Skeletal muscle cell (primary cell): Measurements from ENCODE around the gene USP17L15.
"Not testable (repeated sequence)": the region's sequence is repeated elsewhere in the genome, so short reads cannot be mapped to it uniquely, and the experiment has no call there.

Experiments
- DNase-seq: peaks from one replicate; pipeline ENCODE4 v3.0.0-alpha.2; 2010; ENCODE audit warnings: low read depth
- H3K4me3 ChIP-seq: 2 replicates; pipeline ENCODE4 v1.5.1; 2011; ENCODE audit warnings: low read depth, mild to moderate bottlenecking, control low read depth, low read length, moderate library complexity

Gene USP17L15

DNA sequence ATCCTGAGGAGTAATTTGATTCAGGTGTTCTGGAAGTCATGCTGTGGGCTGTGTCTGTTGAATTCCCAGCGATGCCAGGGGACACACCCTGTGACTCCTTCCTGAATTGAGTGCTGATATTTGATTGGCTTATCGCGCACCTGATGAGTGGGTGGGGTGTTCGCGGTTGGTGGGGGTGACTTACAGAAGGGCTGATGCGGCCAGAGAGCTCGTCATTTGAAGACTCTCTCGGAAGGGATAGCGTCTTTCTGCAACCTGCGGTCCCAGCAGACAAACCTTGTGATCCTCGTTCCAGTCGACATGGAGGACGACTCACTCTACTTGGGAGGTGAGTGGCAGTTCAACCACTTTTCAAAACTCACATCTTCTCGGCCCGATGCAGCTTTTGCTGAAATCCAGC, at the start of gene USP17L15:
Gene USP17L15, plus strand, starts transcription at position 301 of the 400 bp plus-strand sequence. Its CDS starts 0 bp downstream, at position 301.
- not testable (repeated sequence) for DNase-seq, H3K4me3 ChIP-seq

DNA sequence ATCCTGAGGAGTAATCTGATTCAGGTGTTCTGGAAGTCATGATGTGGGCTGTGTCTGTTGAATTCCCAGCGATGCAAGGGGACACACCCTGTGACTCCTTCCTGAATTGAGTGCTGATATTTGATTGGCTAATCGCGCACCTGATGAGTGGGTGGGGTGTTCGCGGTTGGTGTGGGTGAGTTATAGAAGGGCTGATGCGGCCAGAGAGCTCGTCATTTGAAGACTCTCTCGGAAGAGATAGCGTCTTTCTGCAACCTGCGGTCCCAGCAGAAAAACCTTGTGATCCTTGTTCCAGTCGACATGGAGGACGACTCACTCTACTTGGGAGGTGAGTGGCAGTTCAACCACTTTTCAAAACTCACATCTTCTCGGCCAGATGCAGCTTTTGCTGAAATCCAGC, 23.8 kb upstream of the USP17L15 start, which contains the start of gene USP17L10:
Gene USP17L10, plus strand, starts transcription at position 301 of the 400 bp plus-strand sequence. Its CDS starts 0 bp downstream, at position 301.
- not testable (repeated sequence) for H3K4me3 ChIP-seq, DNase-seq

GRCh38 chr4:9214701-9215100, 19.5 kb upstream of the USP17L15 start:
- DNase-seq, H3K4me3 ChIP-seq: not testable (repeated sequence)

- not testable (repeated sequence) for DNase-seq, H3K4me3 ChIP-seq
These were observed 19.1 kb upstream of the USP17L15 start, which contains the start of gene USP17L11 for GRCh38 chr4:9215105-9215504. Gene USP17L11 (plus strand): TSS chr4:9215405. CDS start chr4:9215405, 0 bp downstream.

- not testable (repeated sequence) for DNase-seq, H3K4me3 ChIP-seq
These were observed 14.3 kb upstream of the USP17L15 start, which contains the start of gene USP17L12 for GRCh38 chr4:9219852-9220251. Gene USP17L12 (plus strand): TSS chr4:9220152. CDS start chr4:9220152, 0 bp downstream.

- H3K4me3 ChIP-seq, DNase-seq: not testable (repeated sequence)
These were observed 9.6 kb upstream of the USP17L15 start, which contains the start of gene USP17L13 for GRCh38 chr4:9224596-9224995. Gene USP17L13 (plus strand): TSS chr4:9224896. CDS start chr4:9224896, 0 bp downstream.

- H3K4me3 ChIP-seq, DNase-seq: not testable (repeated sequence)
These were observed 3.9 kb upstream of the USP17L15 start for GRCh38 chr4:9230249-9230648.

DNA sequence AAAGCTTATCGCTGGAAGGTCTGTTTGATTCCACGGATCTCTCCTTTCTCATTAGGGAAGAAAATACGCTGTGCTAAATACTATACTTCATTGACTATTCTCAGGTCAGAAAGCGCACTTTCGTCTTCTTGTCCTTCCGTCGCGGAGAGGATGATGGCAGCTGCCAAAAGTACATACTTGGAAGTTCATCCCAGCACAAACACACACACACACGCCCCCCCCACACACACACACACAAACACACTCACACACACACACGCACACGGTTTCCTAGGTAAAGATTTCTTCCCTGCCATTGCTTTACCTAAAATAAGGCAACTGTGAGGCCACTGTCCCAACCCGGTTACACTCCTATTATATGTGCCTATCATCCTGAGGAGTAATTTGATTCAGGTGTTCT, 4.3 kb downstream of the USP17L15 start:
- not testable (repeated sequence) for H3K4me3 ChIP-seq, DNase-seq

- H3K4me3 ChIP-seq, DNase-seq: not testable (repeated sequence)
These were observed 9.4 kb downstream of the USP17L15 start, which contains the start of gene USP17L17 for GRCh38 chr4:9243579-9243978. Gene USP17L17 (plus strand): TSS chr4:9243879. CDS start chr4:9243879, 0 bp downstream.

DNA sequence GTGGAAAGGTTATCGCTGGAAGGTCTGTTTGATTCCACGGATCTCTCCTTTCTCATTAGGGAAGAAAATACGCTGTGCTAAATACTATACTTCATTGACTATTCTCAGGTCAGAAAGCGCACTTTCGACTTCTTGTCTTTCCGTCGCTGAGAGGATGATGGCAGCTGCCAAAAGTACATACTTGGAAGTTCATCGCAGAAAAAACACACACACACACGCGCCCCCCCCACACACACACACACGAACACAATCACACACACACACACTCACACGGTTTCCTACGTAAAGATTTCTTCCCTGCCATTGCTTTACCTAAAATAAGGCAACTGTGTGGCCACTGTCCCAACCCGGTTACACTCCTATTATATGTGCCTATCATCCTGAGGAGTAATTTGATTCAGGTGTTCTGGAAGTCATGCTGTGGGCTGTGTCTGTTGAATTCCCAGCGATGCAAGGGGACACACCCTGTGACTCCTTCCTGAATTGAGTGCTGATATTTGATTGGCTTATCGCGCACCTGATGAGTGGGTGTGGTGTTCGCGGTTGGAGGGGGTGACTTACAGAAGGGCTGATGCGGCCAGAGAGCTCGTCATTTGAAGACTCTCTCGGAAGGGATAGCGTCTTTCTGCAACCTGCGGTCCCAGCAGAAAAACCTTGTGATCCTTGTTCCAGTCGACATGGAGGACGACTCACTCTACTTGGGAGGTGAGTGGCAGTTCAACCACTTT, 13.9 kb downstream of the USP17L15 start, which contains the start of gene USP17L18:
Gene USP17L18, plus strand, starts transcription at position 678 of the 728 bp plus-strand sequence. Its CDS starts 0 bp downstream, at position 678.
- not testable (repeated sequence) for DNase-seq, H3K4me3 ChIP-seq

GRCh38 chr4:9253078-9253477, 18.9 kb downstream of the USP17L15 start, which contains the start of gene USP17L19:
Gene USP17L19 (plus strand): TSS chr4:9253378. CDS start chr4:9253378, 0 bp downstream.
- H3K4me3 ChIP-seq, DNase-seq: not testable (repeated sequence)

DNA sequence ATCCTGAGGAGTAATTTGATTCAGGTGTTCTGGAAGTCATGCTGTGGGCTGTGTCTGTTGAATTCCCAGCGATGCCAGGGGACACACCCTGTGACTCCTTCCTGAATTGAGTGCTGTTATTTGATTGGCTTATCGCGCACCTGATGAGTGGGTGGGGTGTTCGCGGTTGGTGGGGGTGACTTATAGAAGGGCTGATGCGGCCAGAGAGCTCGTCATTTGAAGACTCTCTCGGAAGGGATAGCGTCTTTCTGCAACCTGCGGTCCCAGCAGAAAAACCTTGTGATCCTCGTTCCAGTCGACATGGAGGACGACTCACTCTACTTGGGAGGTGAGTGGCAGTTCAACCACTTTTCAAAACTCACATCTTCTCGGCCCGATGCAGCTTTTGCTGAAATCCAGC, 23.6 kb downstream of the USP17L15 start, which contains the start of gene USP17L20:
Gene USP17L20, plus strand, starts transcription at position 301 of the 400 bp plus-strand sequence. Its CDS starts 0 bp downstream, at position 301.
- H3K4me3 ChIP-seq, DNase-seq: not testable (repeated sequence)

GRCh38 chr4:9262572-9262971, 28.4 kb downstream of the USP17L15 start, which contains the start of gene USP17L21:
Gene USP17L21 (plus strand): TSS chr4:9262872. CDS start chr4:9262872, 0 bp downstream.
- not testable (repeated sequence) for H3K4me3 ChIP-seq, DNase-seq

DNA sequence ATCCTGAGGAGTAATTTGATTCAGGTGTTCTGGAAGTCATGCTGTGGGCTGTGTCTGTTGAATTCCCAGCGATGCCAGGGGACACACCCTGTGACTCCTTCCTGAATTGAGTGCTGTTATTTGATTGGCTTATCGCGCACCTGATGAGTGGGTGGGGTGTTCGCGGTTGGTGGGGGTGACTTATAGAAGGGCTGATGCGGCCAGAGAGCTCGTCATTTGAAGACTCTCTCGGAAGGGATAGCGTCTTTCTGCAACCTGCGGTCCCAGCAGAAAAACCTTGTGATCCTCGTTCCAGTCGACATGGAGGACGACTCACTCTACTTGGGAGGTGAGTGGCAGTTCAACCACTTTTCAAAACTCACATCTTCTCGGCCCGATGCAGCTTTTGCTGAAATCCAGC, 33.1 kb downstream of the USP17L15 start, which contains the start of gene USP17L22:
Gene USP17L22, plus strand, starts transcription at position 301 of the 400 bp plus-strand sequence. Its CDS starts 0 bp downstream, at position 301.
- not testable (repeated sequence) for H3K4me3 ChIP-seq, DNase-seq

DNA sequence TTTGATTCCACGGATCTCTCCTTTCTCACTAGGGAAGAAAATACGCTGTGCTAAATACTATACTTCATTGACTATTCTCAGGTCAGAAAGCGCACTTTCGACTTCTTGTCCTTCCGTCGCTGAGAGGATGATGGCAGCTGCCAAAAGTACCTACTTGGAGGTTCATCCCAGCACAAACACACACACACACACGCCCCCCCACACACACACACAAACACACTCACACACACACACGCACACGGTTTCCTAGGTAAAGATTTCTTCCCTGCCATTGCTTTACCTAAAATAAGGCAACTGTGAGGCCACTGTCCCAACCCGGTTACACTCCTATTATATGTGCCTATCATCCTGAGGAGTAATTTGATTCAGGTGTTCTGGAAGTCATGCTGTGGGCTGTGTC, 37.5 kb downstream of the USP17L15 start:
- H3K4me3 ChIP-seq, DNase-seq: not testable (repeated sequence)
